GM19240 (cell line): Measurements from ENCODE around the gene CIITA.

ENCODE experiments used
- DNase-seq: peaks from one replicate; pipeline ENCODE4 v3.0.0; 2011; ENCODE audit warnings: low spot score; ENCODE audit not compliant: insufficient read length

The CIITA gene

DNA sequence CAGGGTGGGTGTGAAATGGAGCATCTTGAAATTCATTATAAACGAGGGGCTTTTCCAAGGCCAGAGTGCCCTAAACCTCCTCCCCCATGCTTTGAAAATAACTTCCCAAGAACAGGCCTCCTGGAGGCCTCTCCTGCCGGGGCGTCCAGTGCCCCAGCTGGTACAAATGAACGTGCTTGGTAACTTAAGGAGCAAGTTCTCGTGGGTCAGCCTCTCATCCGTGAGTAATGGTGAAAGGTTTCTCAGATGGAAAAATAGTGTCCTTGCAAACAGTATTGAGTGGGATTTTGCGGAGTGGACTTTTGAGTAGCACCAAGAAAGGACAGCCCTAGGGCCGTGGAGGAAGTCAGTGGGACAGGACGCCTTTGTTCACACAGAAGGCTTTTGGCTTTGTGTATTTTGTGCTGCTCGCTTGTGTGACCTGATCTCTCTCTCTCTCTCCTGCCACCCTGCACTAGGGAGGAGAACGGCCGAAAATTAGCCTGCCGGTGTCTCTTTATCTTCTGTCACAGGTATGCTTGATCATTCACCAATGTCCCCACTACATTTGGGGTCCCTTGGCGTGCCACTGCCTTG lies 102.0 kb downstream of the CIITA start:
- DNase-seq: no peak

DNA sequence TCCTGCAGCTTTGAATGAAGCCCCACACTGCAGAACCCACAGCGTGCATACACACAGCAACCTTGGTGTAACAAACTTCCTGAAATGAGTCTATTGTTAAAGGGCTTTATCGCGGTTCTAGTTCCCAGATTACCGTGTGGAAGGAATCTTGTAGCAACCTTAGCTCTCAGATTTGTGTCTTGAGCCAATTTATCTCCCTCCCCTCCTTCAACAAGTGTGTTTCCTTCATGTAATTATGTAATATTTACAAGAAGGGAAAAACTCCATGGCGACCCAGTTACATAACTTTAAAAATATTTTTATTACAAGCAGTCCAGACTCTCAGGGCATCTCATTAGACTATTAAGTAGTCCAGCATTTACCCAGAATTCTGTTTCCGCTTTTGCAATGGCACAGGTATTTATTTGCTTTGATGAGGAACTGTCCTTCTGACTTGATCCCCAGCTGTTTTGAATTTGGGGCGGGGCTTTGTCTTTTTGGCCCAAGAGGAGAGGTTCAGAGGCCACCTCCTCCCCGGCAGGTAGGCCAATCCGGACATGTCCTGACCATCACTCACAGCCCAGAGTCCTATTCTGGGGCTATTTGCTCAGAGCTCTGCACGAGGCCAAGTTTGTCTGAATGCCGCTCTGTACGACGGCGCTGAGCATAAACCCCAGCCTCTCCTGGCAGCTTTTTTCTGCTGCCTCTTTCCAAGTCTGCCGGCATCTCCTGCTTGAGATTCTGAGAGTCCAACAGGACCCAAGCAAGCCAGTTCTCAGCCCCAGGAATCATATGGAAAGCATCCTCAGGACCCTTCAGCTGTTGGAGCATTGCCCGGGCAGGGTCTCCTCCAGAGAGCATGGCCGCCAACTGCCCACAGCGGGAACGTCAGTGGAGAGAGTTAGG lies 103.0 kb downstream of the CIITA start:
- no peak for DNase-seq

DNA sequence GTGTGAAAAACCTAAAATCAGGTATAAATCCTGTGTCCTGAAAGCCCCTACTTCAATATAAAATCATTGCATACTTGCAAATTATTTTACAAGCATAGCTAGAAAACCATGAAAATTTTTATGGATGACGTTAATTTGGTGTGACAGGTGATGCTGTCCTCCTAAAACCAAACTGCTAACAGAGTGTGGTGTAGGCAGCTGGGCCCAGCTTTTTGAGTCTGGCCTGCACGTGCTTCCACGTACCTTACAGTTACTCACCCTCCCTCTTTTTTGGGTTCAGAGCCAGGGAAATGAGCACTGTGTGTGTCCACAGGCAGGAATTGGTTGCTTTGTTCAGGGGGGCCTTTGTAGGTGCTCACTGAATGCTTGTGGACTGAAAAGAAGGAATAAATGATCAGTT lies 103.8 kb downstream of the CIITA start:
- no peak for DNase-seq

DNA sequence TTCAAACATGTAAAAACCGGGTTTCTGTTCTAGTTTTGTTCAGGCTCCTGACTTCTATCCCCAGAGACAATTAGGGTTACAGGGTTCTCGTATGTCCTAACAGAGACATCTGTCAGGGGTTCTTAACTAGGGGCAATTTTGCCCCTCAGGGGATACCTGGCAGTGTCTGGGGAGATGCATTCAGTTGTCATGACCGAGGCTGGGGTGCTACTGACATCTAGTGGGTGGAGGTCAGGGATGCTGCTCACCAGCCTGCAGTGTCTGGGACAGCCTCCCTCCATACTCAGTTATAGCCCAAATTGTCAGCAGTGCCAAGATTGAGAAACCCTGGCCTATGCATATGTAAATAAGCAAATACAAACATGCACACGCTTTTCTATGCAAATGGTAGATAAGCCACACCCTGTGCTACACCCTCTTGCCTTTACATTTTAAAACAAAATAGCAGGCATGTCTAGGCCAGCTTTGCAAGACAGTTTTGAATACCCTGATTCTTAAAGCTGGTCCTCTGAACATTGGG lies 104.8 kb downstream of the CIITA start:
- peak; percentile 60 for DNase-seq

DNA sequence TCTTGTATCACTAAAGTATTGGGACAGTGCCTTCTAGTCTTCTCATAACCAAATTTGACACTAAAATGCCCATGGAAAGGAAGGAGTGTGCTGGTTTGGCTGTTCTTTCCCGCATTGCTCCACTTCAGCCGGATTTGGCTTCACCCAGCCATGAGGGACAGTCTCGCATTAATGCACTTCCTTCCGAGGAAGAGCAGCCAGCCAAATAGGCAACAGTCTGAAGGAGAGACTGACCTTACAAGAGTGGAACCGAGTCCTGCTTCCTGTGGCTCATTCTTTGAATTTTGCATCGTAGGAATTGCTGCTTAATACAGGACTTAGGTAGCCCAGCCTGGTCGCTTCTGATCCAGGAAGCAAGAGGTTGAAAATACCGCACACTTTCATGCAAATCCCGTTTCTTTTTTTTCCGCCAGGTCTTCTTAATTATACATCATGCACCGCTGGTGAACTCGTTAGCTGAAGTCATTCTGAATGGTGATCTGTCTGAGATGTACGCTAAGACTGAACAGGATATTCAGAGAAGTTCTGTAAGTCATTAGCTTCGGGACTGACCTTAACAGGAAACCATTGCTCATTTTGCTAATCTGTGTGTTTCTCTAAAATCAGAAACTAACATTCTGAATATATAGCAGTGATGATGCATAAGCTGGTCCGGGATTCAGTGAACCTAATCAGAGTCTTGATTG lies 105.6 kb downstream of the CIITA start:
- DNase-seq: no peak

DNA sequence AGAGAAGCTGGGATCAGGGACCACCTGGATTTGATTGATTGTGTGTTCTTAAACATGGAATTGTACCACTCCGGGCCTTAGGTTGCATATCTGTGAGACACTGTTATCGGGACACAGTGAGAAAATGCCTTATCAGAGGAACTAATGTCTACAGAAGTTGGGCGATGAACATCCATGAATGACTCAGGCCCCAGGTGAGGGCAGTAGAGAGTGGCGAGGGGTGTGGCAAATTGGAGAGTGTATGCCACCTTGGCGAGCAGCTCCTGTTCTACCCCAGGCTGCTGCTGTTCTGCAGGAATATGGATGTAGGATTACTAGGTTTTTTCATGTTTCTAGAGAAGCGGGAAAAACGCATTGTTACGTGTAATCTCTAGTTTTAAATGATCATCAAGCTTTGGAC lies 106.2 kb downstream of the CIITA start:
- DNase-seq: no peak

DNA sequence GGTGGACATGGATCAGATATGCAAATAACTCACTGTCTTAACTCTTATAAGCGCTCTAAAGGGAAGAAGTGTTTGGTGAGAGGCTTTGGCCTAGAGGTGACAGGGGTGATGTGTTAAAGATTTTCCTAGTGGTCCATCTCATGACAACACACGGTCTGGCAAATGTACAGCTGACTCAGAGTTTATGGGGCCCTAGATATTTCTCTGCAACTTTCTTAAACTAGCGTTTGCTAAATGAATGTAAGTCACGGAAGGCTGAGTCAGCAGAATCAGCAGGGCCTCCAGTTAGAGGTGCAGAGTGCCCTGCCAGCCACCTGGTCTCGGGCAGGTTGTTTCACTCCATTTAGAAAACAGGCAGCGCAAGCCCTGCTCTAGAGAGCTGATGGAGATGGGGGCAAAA lies 107.5 kb downstream of the CIITA start:
- DNase-seq: no peak
